Lung (tissue), 12 donors: ENCODE results near the gene BCL11A. TPM values are rescaled to one million over a fixed set of nuclear protein-coding genes. Genes with fewer than 3 reads are reported as not detected.

ENCODE experiments used
- ATAC-seq: fragments of 200-7000 bp; cut with Tn5 transposase; one replicate; pipeline ENCODE4 v1.9.1; 2020; ENCODE audit warnings: moderate number of reproducible peaks; ENCODE audit not compliant: insufficient read depth, low FRiP score
- DNase-seq, 3 donors: peaks; one replicate each; pipeline ENCODE4 v3.0.0-alpha.2; 2013 to 2017
- H3K27ac ChIP-seq, 2 donors: one replicate each; pipeline ENCODE4 v1.5.1; 2013; ENCODE audit warnings: mild to moderate bottlenecking in 2 of 2, moderate library complexity in 2 of 2, control low read depth in 1 of 2, inconsistent platforms in 1 of 2, low read depth in 1 of 2, low read length in 1 of 2
- H3K27me3 ChIP-seq, 3 donors: one replicate each; pipeline ENCODE4 v1.5.1; 2013; ENCODE audit warnings: low read length in 2 of 3; ENCODE audit not compliant: control insufficient read depth in 3 of 3, insufficient read depth in 3 of 3
- H3K36me3 ChIP-seq, 4 donors: one replicate each; pipeline ENCODE4 v1.5.1; 2013; ENCODE audit warnings: low read length in 4 of 4, mild to moderate bottlenecking in 1 of 4, moderate library complexity in 1 of 4; ENCODE audit not compliant: control insufficient read depth in 4 of 4, insufficient read depth in 4 of 4
- H3K4me1 ChIP-seq, 5 donors: one replicate each; pipeline ENCODE4 v1.5.1; 2013; ENCODE audit warnings: low read length in 5 of 5, mild to moderate bottlenecking in 2 of 5, moderate library complexity in 1 of 5; ENCODE audit not compliant: control insufficient read depth in 5 of 5, insufficient read depth in 5 of 5
- H3K4me3 ChIP-seq: one replicate; pipeline ENCODE4 v1.5.1; 2013; ENCODE audit warnings: mild to moderate bottlenecking, control low read depth, moderate library complexity
- H3K9ac ChIP-seq, 2 donors: one replicate each; pipeline ENCODE4 v1.5.1; 2013; ENCODE audit warnings: low read length in 2 of 2, control low read depth in 1 of 2; ENCODE audit not compliant: insufficient read depth in 1 of 2
- H3K9me3 ChIP-seq, 4 donors: one replicate each; pipeline ENCODE4 v1.5.1; 2013; ENCODE audit warnings: low read length in 3 of 4, mild to moderate bottlenecking in 1 of 4, moderate library complexity in 1 of 4; ENCODE audit not compliant: control insufficient read depth in 4 of 4, insufficient read depth in 3 of 4
- WGBS, 2 donors: extraction: QIAGEN DNeasy Blood & Tissue Kit; methylation state at CpG; one replicate each; pipeline ENCODE4 v1.1.7; 2013; 5-methylcytosine and 5-hydroxymethylcytosine counted together
- polyA plus RNA-seq, 2 donors: library from polyadenylated mRNA; stranded (reverse); fragments of 200-250 nt; gene quantifications; one replicate each; pipeline ENCODE4 v1.2.1, GENCODE V29; 2013
- total RNA-seq, 2 donors: library from RNA; depleted of rRNA in 1 of 2; stranded (reverse); fragments of >200 nt in 1 of 2; gene quantifications; one replicate each; pipeline ENCODE4 v1.2.1, GENCODE V29; 2014 to 2021
- TF ChIP-seq, protein P1 (sequence below): IDR thresholded peaks from 2 replicates; pipeline ENCODE4 v1.5.1; 2012; ENCODE audit warnings: mild to moderate bottlenecking; ENCODE audit errors: control extremely low read depth, extremely low read depth
- donor health status: control.
- donor health status: control.
- donor health status: Bipolar disorder and iron deficiency.
- donor health status: healthy.
- donor health status: DM: yes; HTN: yes; CAD: no.

BCL11A gene
- total and polyA plus RNA-seq, 4 donors = 1.5 to 21.1 (median 4.7) TPM

DNA sequence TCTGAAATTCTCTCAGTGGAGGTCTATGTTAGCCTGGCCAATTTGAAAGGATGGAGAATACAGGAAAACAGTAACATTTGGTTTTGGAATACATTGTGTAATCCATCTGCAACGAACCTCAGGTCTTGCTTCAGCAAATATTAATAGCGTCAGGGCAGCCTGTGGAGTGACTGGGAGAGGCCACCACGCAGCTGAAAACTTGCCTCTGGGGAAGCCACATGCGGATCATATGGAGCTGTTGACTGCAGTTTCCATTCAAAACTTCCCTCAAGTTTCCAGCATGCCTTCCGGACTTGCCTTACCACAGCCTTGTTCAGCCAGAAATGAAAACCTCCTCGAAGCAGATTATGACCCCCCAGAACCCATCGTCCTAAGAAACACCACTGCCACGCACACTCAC is 25.7 kb downstream of the BCL11A start:
- DNase-seq (no peak), ATAC-seq (no peak)
- H3K36me3 ChIP-seq = no peaks in the 10 kb centered on the region
- H3K4me1 ChIP-seq = peaks cover 0 to 33% (median 7%) of the 10 kb centered on the region in 5 donors
- H3K27me3 ChIP-seq = no peaks in the 10 kb centered on the region
- H3K9ac ChIP-seq = no peak overlapping the region
- H3K4me3 ChIP-seq = no peak overlapping the region
- WGBS, 2 donors = 42 to 63% methylated on average over 8 of the region's 8 CpGs
- H3K27ac ChIP-seq = peak overlapping the region in 1 of 2 donors; percentile 23
- TF ChIP-seq, protein P1, sequence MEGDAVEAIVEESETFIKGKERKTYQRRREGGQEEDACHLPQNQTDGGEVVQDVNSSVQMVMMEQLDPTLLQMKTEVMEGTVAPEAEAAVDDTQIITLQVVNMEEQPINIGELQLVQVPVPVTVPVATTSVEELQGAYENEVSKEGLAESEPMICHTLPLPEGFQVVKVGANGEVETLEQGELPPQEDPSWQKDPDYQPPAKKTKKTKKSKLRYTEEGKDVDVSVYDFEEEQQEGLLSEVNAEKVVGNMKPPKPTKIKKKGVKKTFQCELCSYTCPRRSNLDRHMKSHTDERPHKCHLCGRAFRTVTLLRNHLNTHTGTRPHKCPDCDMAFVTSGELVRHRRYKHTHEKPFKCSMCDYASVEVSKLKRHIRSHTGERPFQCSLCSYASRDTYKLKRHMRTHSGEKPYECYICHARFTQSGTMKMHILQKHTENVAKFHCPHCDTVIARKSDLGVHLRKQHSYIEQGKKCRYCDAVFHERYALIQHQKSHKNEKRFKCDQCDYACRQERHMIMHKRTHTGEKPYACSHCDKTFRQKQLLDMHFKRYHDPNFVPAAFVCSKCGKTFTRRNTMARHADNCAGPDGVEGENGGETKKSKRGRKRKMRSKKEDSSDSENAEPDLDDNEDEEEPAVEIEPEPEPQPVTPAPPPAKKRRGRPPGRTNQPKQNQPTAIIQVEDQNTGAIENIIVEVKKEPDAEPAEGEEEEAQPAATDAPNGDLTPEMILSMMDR = no peak
- peaks cover 0 to 3% (median 0%) of the 10 kb centered on the region in 4 donors for H3K9me3 ChIP-seq

DNA sequence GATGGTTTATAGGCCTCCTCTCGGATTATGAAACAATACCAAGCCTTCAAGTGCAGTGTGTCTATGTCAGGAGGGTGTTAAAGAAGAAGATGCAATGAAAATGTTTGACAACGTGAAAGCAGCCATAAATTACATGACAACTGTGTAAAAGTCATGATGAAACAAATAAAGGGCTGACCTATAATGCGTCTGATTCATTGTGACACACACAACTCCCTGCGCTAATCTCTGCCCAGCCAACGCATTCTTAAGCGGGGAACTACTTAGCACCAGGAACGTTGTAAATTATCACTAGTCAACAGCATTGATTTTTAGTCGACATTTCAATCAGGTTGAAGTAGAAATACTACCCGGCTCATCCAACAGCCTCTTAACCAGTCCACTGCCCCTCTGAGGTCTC is 26.8 kb downstream of the BCL11A start:
- H3K27ac ChIP-seq = no peak overlapping the region
- TF ChIP-seq, protein P1 = no peak
- 62 to 76% methylated on average over 9 of the region's 9 CpGs for WGBS, 2 donors

DNA sequence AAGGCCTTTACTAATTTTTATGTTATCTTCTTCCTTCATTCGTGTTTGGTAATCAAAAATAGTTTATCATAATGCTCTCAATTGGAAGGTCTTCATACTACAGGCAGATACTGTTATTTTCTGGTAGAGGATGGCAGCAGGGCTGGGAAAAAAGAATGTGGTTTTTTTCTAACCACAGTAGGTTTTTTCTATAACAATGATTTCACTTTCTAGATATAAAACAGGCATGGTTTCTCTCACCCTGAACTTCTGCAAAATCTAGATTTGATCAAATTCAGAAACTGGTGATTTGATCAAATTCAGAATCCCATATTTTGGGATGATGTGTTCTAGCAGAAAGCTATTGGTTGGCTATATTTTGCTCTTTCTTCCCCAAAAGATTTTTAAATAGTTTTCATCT is 27.6 kb downstream of the BCL11A start:
- Histone ChIP-seq H3K9ac (no peak overlapping the region), H3K4me3 (no peak overlapping the region), H3K4me1 (peaks cover 0 to 19% (median 3%) of the 10 kb centered on the region in 5 donors), H3K27ac (no peak overlapping the region), H3K36me3 (no peaks in the 10 kb centered on the region), H3K27me3 (no peaks in the 10 kb centered on the region), H3K9me3 (peaks cover 0 to 3% (median 0%) of the 10 kb centered on the region in 4 donors)
- ATAC-seq (no peak), DNase-seq (no peak)
- TF ChIP-seq, protein P1 = no peak
- WGBS, 2 donors = 38 to 47% methylated on average over 1 of the region's 1 CpG

More for the DNA sequence above, 26.8 kb downstream of the BCL11A start:
- Histone ChIP-seq H3K27me3 (no peaks in the 10 kb centered on the region), H3K36me3 (no peaks in the 10 kb centered on the region), H3K4me1 (peaks cover 0 to 23% (median 4%) of the 10 kb centered on the region in 5 donors), H3K9ac (no peak overlapping the region), H3K4me3 (no peak overlapping the region), H3K9me3 (peaks cover 0 to 3% (median 0%) of the 10 kb centered on the region in 4 donors)
- DNase-seq = no peak
- no peak for ATAC-seq

DNA sequence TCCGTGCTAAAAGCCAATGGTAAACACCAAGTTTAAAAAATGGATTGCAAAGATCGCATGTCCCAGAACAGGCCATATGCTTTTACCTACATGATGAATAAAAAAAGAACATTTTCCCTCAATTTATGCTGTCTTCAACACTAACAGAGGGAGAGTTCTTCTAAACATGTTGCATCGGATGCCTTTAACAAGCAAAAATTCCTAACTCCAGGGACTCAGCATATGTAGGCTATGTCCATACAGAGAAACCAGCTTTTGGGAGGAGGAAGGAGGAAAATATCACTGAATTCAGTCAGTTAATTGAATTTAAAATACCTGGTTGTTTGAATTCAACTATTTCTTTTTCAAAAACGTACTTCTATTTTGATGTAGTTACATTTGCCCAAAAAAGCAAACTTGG is 28.6 kb downstream of the BCL11A start:
- H3K36me3 ChIP-seq = no peaks in the 10 kb centered on the region
- H3K9ac ChIP-seq = no peak overlapping the region
- no peak overlapping the region for H3K4me3 ChIP-seq
- 89 to 90% methylated on average over 4 of the region's 4 CpGs for WGBS, 2 donors
- TF ChIP-seq, protein P1 = no peak
- peaks cover 0 to 17% (median 3%) of the 10 kb centered on the region in 5 donors for H3K4me1 ChIP-seq
- no peak overlapping the region for H3K27ac ChIP-seq
- H3K9me3 ChIP-seq = peaks cover 0 to 3% (median 0%) of the 10 kb centered on the region in 4 donors
- DNase-seq = no peak
- no peaks in the 10 kb centered on the region for H3K27me3 ChIP-seq
- no peak for ATAC-seq
